ENCODE measurements around the gene SPATA24.
"Not testable (repeated sequence)": the region's sequence is repeated elsewhere in the genome, so short reads cannot be mapped to it uniquely, and the experiment has no call there.

The SPATA24 gene

GRCh38 chr5:139394654-139395566 lies 9.0 kb downstream of the SPATA24 start, which contains the start of gene PROB1:
PROB1 (minus strand) TSS chr5:139395104; CDS start chr5:139395081, 23 bp downstream.
- no peak for DNase-seq

GRCh38 chr5:139394123-139394653 lies 9.7 kb downstream of the SPATA24 start:
- no peak for DNase-seq

GRCh38 chr5:139393497-139394122 lies 10.3 kb downstream of the SPATA24 start:
- DNase-seq: no peak

- peak; percentile 68 for DNase-seq
Observed at GRCh38 chr5:139392678-139393496, 11.0 kb downstream of the SPATA24 start.

DNA sequence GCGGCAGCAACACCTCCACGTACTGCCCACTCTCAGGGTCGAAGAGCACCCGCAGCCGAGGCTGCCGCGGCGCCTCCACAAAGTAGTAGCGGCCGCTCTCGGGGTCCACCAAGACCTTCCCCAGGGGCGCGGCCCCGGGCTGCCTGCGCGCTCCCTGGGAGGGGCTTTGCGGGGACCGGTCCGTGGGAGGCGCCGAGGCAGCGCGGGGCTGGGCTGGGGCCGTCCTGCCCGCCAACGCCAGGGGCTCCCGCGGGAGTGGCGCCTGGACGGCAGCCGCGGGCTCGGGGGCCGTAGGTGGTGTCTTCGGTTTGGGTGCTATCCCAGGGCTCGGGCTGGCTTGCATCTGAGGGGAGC lies 11.6 kb downstream of the SPATA24 start:
- no peak for DNase-seq

- peak; percentile 48 for DNase-seq
Observed at GRCh38 chr5:139391570-139392323, 12.1 kb downstream of the SPATA24 start.

DNA sequence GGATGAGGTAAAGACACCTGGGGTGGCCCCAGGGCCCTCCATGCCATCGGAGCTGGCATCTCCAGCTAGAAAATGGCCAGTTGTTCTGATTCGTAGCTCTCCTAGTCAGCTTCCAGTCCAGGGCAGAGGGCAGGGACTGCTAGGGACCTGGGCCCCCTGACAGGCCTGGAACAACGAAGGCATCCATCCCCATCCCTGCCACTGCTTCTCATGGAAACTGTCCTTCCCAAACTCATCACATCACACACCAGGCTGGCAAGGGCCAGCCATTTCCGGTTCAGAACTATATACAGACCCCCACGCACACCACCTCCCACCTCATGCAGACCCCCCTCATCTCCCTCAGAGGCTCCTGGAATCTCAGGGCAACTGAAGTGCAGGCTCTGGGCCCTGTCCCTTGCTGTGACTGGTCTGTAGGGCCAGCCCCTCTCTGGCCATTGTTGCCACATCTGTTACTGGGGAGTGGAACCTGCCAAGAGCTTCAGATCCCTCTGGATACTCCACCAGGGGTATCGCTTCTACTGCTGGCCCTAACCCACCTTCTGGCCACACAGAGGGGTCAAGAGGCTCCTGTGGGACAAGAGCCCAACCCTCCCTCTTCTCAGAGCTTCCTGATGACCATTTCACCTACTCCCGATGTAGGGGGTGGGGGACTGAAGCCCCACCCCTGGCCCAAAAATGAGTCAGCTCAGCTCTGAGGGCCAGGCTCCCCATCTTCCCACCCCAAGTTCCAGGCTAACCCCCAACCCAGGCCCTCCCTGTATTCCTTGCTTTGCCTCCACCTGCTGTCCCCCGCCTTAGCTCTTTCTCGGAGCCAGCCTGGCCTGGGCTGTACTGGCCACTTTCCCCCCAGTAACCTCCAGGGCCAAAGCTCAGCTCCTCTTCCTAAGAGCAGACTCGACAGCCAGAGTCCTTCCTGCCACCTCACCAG lies 13.0 kb downstream of the SPATA24 start:
- no peak for DNase-seq

DNA sequence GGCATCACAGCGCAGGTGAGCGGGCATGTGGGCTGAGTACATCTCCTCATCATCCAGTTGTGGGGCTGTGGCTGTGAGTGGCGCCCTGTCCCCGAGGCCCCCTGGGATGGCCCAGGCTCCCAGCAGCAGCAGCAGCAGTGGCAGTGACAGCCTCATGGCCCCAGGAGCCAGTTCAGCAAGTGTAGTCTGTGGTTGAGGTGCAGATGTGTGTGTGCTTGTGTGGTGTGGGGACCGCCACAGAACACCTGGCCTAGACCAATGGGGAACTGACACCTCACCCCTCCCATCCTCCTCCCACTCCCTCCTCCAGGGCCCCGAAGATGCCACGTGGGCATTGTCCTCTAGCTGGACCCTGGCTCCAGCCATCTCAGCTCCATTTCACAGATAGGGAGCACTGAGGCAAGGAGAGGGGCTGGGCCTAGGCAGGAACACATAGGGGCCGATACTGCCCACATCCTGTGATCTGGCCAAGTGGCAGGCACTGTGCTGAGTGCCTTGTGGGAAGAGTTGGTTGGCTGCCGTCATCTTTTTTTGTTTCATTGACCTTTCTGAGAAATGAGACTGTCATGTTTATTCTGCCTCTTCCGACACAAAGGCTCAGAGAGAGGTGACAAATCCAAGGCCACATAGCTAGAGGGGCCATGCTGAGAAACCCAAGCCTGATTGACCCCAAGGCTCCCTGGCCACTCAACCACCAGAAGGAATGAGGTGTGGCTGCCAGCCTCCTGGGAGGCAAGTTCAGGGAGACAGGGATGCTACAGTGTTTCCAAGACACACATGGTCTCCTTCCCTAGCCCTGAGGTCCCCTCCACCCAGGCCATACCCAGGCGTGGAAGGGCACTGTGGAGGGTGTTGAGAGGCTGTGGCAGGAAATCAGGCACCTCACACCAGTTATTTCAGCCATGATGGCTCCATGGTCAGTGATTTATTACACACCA lies 13.9 kb downstream of the SPATA24 start, which contains the start of gene MZB1:
Gene MZB1, minus strand, starts transcription at position 213 of the 938 bp plus-strand sequence. Its CDS starts 57 bp downstream, at position 156.
- no peak for DNase-seq

GRCh38 chr5:139388198-139388821 lies 15.6 kb downstream of the SPATA24 start:
- DNase-seq: no peak

DNA sequence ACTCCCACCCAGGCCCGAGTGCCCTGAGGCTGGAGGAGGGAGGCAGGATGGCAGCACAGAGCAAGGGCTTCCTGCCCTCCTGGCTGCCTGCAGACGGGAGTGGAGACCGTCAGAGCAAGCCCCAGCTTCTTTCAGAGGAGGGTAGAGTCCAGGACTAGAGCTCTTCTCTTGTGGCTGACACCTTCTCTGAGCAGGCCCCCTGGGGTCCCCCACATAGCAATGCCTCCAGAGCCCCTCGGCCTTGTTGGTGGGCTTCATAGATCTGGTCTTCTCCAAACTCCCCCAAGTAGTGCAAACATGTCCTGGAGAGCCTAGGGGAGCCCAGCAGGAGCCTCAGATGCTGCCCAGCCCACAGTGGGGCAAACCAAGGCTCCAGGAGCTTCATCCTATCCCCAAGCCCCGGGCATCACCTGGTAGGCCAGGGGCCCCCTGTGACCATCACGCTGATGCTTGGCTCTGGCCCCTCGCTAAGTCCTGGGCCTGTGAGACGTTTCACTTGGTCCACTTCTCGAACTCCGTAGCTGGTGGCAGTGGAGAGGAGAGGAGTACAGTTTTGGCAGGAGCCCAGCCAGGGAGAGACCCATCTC lies 16.2 kb downstream of the SPATA24 start:
- no peak for DNase-seq

DNA sequence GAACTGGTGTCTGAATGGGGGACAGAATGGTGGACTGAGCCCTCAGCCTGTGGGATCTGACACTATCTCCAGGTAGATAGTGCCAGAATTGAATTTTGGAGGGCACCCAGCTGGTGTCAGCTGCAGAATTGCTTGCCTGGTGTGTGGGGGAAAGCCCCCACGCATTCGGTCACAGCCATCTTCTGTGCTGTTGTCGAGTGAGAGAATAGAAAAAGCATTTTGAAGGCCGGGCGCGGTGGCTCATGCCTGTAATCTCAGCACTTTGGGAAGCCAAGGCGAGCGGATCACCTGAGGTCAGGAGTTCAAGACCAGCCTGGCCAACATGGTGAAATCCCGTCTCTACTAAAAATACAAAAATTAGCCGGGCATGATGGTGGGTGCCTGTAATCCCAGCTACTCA lies 16.9 kb downstream of the SPATA24 start:
- DNase-seq: not testable (repeated sequence)

DNA sequence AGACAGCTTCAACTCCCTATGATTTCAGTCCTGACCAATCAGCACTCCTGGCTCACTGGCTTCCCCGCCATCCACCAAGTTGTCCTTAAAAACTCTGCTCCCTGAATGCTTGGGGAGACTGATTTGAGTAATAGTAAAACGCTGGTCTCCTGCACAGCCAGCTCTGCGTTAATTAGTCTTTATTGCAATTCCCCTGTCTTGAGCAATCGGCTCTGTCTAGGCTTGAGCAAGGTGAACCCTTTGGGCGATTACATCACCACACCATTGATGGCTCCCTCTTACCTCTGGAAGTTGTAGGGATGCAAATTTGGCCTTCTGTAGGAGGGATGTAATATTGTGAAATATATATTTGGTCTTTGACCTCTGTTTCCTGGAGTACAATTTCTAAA lies 17.8 kb downstream of the SPATA24 start:
- DNase-seq: peak; percentile 26

GRCh38 chr5:139385061-139386049 lies 18.5 kb downstream of the SPATA24 start:
- peak; percentile 62 for DNase-seq

- no peak for DNase-seq
Observed at GRCh38 chr5:139384591-139385051, 19.3 kb downstream of the SPATA24 start.

DNA sequence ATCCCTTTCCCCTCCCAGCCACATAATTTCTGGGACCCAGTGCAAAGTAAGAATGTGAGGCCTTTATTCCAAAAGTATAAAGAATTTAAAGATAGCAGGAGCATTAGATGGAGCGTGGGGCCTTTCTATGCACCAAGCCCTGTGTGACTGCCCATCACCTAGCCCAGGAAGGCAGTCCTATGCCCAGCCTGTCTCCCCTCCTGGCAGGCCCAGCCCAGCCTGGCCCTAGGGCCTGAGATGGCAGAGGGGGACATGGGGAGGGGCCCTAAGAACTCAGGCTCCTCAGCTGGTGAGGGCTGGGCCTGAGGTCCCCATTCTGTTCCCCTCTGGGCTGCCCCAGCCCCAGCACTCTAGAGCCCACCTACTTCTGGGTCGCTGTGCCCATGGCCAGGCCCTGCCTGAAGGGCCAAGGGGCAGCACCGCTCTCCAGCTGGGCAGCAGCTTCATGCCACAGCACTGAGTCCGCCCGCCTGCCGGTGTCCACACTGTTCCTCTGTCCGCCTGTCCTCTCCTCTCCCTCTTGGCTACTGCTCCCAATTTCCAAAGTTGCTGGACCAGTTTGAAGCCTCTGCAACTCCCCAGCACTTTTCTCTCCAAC lies 19.8 kb downstream of the SPATA24 start:
- no peak for DNase-seq

DNA sequence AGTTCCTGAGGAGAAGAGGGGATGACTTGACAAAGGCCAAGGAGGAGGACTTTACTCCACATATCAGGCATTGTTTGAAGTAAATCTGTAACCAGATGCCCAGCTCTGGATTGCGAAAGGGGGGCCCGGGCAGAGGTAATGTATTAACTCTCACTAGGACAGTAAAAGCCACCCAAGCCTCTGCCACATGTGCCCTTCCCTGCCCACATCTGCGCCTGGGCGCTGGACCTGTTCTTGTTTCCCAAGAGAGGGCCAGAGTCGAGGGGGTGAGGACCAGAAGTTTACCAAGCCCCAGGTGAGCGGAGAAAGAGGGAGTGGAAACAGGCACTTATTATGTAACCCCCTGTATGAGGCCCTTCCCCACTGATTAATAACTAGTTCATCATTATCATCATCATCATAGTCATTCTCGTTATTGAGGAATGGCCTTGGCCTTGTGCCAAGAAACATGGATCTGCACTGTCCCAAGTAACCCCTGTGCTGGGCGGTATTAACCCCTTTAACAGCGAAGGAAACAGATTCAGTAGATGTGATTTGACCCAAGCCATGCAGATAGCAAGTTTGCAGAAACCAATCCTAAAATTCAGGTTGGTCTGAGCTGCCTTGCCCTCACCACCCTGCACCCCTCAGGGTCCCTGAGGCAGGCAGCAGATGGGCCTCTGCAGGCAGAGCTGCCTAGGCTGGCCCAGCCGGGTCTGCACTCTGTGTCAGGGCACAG lies 20.5 kb downstream of the SPATA24 start, which contains the start of gene SLC23A1:
Gene SLC23A1, minus strand, starts transcription at position 23 of the 718 bp plus-strand sequence. CDS start 44 bp downstream, outside the sequence.
- no peak for DNase-seq

All from inflammatory macrophage treated with lipopolysaccharide for 4 hours (primary cell).